Fibroblast of villous mesenchyme (primary cell): Measurements from ENCODE around the gene LRIT3. TPM values are rescaled to one million over a fixed set of nuclear protein-coding genes. Genes with fewer than 3 reads are reported as not detected.
"Not testable (repeated sequence)": the region's sequence is repeated elsewhere in the genome, so short reads cannot be mapped to it uniquely, and the experiment has no call there.

Source experiments
- DNase-seq: peaks from one replicate; pipeline ENCODE4 v3.0.0-alpha.2; 2010; ENCODE audit warnings: low read depth
- H3K4me3 ChIP-seq: 2 replicates; pipeline ENCODE4 v1.5.1; 2011; ENCODE audit warnings: low read depth, mild to moderate bottlenecking, low read length
- total RNA-seq: library from RNA; depleted of rRNA; stranded (reverse); fragments of >200 nt; gene quantifications from 2 replicates; pipeline ENCODE4 v1.2.3, GENCODE V29; 2012
- TF ChIP-seq, protein P1 (sequence below): IDR thresholded peaks from 2 replicates; pipeline ENCODE4 v1.5.1; 2012; ENCODE audit warnings: low read depth, mild to moderate bottlenecking, low read length; ENCODE audit not compliant: insufficient read depth

LRIT3 gene
- total RNA-seq, 1 donor = not detected

DNA sequence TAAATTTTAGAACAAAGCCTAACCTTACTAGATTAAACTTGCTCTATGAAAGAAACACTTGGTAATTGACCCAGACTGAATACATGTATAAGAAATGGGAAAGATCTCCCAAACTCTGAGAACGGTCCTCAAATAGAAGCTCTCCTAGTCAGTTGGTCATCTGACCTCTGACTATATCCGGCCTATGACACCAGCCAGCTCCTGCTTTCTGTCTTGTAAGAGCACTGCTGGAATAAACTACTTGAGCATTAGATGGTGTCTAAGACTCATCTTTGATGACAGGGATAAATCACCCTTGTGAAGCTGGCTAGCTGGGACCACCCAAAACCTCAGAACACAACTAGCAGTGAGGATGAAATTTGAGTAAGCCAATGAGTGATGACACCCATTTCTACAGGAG, 24.2 kb downstream of the LRIT3 start:
- no peak for DNase-seq
- TF ChIP-seq, protein P1, sequence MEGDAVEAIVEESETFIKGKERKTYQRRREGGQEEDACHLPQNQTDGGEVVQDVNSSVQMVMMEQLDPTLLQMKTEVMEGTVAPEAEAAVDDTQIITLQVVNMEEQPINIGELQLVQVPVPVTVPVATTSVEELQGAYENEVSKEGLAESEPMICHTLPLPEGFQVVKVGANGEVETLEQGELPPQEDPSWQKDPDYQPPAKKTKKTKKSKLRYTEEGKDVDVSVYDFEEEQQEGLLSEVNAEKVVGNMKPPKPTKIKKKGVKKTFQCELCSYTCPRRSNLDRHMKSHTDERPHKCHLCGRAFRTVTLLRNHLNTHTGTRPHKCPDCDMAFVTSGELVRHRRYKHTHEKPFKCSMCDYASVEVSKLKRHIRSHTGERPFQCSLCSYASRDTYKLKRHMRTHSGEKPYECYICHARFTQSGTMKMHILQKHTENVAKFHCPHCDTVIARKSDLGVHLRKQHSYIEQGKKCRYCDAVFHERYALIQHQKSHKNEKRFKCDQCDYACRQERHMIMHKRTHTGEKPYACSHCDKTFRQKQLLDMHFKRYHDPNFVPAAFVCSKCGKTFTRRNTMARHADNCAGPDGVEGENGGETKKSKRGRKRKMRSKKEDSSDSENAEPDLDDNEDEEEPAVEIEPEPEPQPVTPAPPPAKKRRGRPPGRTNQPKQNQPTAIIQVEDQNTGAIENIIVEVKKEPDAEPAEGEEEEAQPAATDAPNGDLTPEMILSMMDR = no peak
- H3K4me3 ChIP-seq = no peak overlapping the region

DNA sequence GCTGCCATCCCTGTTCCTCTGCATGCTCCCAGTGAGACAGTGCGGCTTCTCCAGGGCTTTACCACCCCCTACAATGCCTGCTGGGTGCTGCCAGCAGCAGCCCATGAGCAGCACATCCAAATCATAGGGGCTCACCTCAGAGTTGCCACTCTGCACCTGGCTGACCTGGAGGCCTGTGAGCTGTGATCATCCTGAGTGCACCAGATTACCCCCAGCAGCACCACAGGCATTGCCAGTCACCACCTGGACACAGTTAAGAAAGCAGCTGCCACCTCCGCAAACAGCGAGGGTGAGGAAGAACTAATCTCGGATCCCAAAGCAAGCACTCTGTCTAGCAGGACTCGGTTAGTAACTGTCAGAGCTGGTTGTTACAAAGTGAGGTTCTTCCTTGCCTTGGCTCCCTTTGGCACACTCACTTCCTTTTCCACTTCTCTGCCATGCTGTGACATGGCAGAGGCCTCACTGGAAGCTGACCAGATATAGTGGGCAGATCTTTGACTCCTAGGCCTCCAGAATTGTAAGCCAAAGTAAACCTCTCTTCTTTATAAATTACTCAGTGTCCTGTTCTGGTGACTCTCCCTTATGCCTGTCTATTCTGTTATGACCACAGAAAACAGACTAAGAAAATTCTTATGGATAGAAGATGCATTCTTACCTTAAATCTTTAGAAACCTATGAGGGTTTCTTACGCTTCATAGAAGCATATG, 25.2 kb downstream of the LRIT3 start:
- no peak overlapping the region for H3K4me3 ChIP-seq
- TF ChIP-seq, protein P1 = no peak
- no peak for DNase-seq

DNA sequence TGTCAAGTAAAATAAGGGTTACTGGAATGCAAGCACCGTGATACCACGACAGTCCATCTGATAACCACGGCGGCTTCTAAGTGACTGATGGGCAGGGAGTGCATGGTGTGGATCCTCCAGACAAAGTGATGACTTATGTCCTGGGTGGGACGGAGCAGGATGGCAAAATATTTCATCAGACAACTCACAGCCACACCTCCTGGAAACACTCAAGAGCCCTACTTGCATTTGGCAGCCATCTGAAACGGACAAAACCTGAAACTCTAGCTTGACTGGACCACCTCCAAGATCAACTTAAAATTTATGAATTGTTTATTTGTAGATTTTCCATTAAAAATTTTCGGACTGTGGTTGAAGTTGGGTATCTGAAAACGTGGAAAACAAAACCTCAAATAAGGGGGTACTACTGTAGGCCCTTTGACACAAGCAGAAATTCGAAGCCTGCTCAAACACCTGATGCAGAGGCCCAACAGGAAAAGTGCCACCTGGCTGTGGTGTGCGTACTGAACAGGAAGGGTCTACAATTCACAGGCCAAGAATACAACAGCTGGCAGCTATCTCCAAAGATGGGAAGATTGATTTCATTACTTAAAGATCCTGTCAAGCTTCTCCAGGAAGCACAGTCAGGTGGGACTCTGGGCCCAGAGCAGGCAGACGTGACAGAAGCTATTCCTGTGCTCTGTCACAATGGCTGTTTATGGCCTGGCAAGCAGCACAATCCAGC, 26.0 kb downstream of the LRIT3 start:
- TF ChIP-seq, protein P1 = no peak
- no peak overlapping the region for H3K4me3 ChIP-seq
- DNase-seq = no peak

DNA sequence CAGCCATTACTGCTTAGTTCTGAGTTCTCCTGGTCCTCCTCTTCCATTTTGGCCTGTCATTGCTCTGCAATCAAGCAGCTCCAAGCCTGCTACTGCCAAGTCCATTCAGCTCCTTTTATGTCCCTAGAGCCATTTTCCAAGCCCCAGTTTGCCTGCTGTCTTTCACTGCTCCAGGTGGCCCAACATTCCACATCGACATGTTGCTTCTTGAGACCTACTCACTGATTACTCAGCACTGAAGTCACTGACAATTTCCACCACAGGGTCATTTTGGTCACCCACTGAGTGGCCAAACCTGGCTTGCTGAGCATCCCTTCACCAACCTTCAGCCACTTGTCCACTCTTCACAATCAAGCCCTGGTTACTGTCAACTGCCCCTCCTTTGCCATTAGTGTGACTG, 27.2 kb downstream of the LRIT3 start:
- TF ChIP-seq, protein P1 = no peak
- no peak for DNase-seq

DNA sequence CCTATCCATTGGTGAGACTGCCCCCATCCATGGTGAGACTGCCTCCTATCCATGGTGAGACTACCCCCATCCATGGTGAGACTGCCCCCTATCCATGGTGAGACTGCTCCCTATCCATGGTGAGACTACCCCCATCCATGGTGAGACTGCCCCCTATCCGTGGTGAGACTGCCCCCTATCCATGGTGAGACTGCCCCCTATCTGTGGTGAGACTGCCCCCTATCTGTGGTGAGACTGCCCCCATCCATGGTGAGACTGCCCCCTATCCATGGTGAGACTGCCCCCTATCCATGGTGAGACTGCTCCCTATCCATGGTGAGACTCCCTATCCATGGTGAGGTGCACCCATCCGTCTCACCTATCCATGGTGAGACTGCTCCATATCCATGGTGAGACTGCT, 27.6 kb downstream of the LRIT3 start:
- not testable (repeated sequence) for H3K4me3 ChIP-seq, DNase-seq

More for the DNA sequence above, 27.2 kb downstream of the LRIT3 start:
- no peak overlapping the region for H3K4me3 ChIP-seq

DNA sequence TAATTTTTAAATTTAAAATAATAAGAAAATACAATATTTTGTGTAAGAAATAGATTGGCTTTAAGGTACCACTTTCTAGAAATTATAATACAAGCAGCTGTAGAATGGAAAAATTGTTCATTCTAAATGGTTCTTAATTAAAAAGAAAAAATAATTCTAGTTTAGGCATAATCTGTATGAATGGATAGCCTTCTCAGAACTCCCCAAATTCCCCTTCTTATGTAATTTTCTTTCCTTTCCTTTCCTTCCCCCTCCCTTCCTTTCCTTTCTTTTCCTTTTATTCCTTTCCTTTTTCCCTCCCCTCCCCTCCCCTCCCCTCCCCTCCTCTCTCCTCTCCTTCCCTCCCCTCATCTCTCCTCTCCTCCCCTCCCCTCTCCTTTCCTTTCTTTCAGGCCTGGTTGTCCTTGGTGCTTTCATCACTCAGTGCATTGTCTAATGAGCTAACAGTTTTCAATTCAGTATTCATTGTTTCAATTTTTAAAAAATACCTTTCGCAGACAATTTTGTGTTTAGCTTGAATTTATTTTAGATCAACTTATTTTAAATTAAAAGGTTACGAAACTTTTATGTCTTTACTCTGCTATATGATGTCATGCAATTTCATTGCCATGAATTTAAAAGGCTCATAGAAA, 28.8 kb downstream of the LRIT3 start:
- no peak for DNase-seq
- H3K4me3 ChIP-seq = no peak overlapping the region
- TF ChIP-seq, protein P1 = no peak

DNA sequence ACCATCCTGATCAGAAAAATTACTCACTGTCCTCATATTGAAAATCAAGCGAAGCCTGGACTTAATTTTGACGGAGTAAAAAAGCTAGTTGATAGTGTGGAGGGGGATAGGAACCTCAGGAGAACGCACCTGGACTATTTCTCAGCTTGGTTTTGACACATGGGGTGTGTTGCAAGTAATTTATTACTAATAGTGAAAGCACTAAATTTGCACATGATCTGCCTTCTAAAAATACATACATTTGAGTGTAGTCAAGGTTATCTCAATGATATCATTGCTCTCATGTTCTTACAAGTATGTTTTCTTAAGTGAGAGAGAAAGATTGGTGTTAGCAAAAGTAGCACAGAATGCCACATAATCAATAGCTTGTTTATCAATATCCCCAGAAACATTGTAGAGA, 29.5 kb downstream of the LRIT3 start:
- no peak overlapping the region for H3K4me3 ChIP-seq
- no peak for DNase-seq
- TF ChIP-seq, protein P1 = no peak
